Measurements from ENCODE around the gene SYVN1. TPM values are rescaled to one million over a fixed set of nuclear protein-coding genes. Genes with fewer than 3 reads are reported as not detected.

The SYVN1 gene
- polyA plus RNA-seq, 2 of the 4 experiments (the other 2 are of a cell fraction) = 21.4 to 25.1 TPM

DNA sequence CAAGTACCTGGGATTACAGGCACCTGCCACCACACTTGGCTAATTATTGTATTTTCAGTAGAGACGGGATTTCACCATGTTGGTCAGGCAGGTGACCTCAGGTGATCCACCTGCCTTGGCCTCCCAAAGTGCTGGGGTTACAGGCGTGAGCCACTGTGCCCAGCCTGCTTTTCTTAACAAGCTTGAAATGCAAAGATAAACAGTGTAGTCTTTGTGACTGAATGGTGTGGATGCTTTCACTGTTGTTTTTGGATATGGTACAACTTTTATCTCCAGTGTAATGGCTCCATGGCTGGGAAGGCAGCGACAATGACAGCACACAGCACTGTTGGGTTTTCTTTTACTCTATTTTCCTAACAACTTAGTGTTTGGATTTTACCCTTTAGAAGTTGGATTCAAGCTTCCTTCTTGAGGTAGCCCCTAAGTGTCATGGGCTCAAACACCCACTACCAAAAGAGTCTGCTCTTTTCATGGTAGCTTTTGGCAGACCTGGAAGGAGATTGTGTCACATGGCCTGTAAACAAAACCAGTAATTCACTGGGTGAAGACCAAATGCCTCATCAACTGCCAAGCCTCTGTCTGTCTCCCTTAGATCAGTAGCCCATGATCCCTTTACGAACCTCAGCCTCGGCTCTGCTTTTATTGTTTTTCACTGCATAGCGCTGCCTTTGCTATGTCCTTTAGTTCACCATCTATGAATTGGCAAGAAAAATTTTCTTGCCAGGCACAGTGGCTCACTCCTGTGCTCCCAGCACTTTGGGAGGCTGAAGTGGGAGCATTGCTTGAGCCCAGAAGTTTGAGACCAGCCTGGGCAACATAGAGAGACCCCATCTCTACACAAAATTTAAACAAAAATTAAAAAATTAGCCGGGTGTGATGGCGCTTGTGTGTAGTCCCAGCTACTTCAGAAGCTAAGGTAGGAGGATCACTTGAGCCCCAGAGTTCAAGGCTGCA is 31.9 kb downstream of the SYVN1 start:
- Histone ChIP-seq H3K9me3 (no peaks in the 10 kb centered on the region), H3K27ac (no peak overlapping the region), H3K4me1 (peaks cover under 1% of the 10 kb centered on the region; the same call in 1 of the 3 replicates), H3K4me3 (no peak overlapping the region), H3K4me2 (no peak overlapping the region)
- POLR2A ChIA-PET = interaction anchor here (0.6 to 1.5 kb wide), 5 partner anchors 8 to 15 kb away, joined by 3 to 4 read pairs (median 3); partner anchors contain the start of genes TM7SF2 and ZNHIT2
- WGBS (ENCODE audit: missing lambda C conversion rate) = 96% methylated on average over 8 of the region's 8 CpGs
- CTCF ChIA-PET = interaction anchor here (0.8 to 4.6 kb wide), 5 partner anchors 8 to 89 kb away, joined by 3 to 24 read pairs (median 3); partner anchors contain the start of genes ARL2 and TM7SF2
- DNase-seq (ENCODE audit: low read depth in 1 of 2, low spot score in 1 of 2) (no peak), FAIRE-seq (no peak), ATAC-seq (no peak)
- TF ChIP-seq, protein P1, sequence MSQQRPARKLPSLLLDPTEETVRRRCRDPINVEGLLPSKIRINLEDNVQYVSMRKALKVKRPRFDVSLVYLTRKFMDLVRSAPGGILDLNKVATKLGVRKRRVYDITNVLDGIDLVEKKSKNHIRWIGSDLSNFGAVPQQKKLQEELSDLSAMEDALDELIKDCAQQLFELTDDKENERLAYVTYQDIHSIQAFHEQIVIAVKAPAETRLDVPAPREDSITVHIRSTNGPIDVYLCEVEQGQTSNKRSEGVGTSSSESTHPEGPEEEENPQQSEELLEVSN (IDR thresholded peaks at IDR 0.05; ENCODE audit: borderline replicate concordance, low read depth) = no peak
- TF ChIP-seq ZC3H11A (IDR thresholded peaks at IDR 0.05) = no peak
- no peak for TF ChIP-seq CHD2 (IDR thresholded peaks at IDR 0.05; ENCODE audit: low read length, partially characterized antibody)
- no peak for TF ChIP-seq RARB (CRISPR knock-in tag; IDR thresholded peaks at IDR 0.05)
- TF ChIP-seq FOSL2 (IDR thresholded peaks at IDR 0.05) = no peak
- TF ChIP-seq FOSL2 (CRISPR knock-in tag; IDR thresholded peaks at IDR 0.05) = no peak
- no peak for TF ChIP-seq FOXS1 (CRISPR knock-in tag; IDR thresholded peaks at IDR 0.05)
- TF ChIP-seq KDM5A (IDR thresholded peaks at IDR 0.05) = no peak
- TF ChIP-seq POLR2A (IDR thresholded peaks at IDR 0.05; ENCODE audit: low read length) = no peak
- no peak for TF ChIP-seq EHF (CRISPR knock-in tag; IDR thresholded peaks at IDR 0.05)
- no peak for TF ChIP-seq CBX8 (IDR thresholded peaks at IDR 0.05)
- TF ChIP-seq SMC3 (IDR thresholded peaks at IDR 0.05) = no peak
- TF ChIP-seq, protein P2, sequence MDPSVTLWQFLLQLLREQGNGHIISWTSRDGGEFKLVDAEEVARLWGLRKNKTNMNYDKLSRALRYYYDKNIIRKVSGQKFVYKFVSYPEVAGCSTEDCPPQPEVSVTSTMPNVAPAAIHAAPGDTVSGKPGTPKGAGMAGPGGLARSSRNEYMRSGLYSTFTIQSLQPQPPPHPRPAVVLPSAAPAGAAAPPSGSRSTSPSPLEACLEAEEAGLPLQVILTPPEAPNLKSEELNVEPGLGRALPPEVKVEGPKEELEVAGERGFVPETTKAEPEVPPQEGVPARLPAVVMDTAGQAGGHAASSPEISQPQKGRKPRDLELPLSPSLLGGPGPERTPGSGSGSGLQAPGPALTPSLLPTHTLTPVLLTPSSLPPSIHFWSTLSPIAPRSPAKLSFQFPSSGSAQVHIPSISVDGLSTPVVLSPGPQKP (IDR thresholded peaks at IDR 0.05; ENCODE audit: low read depth, low read length) = no peak
- TF ChIP-seq JUN (IDR thresholded peaks at IDR 0.05) = no peak

DNA sequence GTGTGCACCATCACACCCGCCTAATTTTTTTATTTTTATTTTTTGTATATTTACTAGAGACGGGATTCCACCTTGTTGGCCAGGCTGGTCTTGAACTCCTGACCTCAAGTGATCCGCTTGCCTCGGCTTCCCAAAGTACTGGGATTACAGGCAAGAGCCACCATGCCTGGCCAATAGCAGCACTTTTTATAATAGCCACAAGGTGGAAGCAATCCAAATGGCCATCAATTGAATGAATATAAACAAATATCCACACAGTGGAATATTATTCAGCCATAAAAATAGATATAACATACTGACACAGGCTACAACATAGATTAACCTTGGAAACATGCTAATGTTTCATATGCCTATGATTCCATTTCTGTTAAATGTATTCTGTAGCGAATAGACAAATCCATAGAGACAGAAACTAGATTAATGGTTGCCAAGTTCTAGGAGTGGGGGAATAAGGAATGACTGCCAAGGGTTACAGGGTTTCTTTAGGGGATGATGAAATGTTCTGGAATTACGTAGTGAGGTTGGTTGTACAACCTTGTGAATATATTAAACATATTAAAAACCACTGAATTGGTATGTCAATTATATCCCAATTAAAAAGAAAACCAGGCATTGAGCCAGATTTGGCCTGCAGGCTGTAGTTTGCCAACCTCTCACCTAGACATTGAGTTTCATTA is 33.5 kb downstream of the SYVN1 start:
- FAIRE-seq (no peak), DNase-seq (ENCODE audit: low read depth in 1 of 2, low spot score in 1 of 2) (no peak), ATAC-seq (no peak)
- Histone ChIP-seq H3K4me1 (peaks cover 8% of the 10 kb centered on the region; the same call in 1 of the 3 replicates), H3K4me3 (no peak overlapping the region), H3K9me3 (no peaks in the 10 kb centered on the region), H3K4me2 (no peak overlapping the region), H3K27ac (no peak overlapping the region)
- 82% methylated on average over 6 of the region's 6 CpGs for WGBS (ENCODE audit: missing lambda C conversion rate)
- TF ChIP-seq CHD4 (IDR thresholded peaks at IDR 0.05; ENCODE audit: borderline replicate concordance) = no peak
- TF ChIP-seq BHLHE40 (IDR thresholded peaks at IDR 0.05; ENCODE audit: low read depth, low read length) = no peak
- TF ChIP-seq, protein P3, sequence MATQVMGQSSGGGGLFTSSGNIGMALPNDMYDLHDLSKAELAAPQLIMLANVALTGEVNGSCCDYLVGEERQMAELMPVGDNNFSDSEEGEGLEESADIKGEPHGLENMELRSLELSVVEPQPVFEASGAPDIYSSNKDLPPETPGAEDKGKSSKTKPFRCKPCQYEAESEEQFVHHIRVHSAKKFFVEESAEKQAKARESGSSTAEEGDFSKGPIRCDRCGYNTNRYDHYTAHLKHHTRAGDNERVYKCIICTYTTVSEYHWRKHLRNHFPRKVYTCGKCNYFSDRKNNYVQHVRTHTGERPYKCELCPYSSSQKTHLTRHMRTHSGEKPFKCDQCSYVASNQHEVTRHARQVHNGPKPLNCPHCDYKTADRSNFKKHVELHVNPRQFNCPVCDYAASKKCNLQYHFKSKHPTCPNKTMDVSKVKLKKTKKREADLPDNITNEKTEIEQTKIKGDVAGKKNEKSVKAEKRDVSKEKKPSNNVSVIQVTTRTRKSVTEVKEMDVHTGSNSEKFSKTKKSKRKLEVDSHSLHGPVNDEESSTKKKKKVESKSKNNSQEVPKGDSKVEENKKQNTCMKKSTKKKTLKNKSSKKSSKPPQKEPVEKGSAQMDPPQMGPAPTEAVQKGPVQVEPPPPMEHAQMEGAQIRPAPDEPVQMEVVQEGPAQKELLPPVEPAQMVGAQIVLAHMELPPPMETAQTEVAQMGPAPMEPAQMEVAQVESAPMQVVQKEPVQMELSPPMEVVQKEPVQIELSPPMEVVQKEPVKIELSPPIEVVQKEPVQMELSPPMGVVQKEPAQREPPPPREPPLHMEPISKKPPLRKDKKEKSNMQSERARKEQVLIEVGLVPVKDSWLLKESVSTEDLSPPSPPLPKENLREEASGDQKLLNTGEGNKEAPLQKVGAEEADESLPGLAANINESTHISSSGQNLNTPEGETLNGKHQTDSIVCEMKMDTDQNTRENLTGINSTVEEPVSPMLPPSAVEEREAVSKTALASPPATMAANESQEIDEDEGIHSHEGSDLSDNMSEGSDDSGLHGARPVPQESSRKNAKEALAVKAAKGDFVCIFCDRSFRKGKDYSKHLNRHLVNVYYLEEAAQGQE (IDR thresholded peaks at IDR 0.05) = no peak
- no peak for TF ChIP-seq NR3C1 (IDR thresholded peaks at IDR 0.05)
- TF ChIP-seq, protein P4, sequence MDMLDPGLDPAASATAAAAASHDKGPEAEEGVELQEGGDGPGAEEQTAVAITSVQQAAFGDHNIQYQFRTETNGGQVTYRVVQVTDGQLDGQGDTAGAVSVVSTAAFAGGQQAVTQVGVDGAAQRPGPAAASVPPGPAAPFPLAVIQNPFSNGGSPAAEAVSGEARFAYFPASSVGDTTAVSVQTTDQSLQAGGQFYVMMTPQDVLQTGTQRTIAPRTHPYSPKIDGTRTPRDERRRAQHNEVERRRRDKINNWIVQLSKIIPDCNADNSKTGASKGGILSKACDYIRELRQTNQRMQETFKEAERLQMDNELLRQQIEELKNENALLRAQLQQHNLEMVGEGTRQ (IDR thresholded peaks at IDR 0.05) = no peak
- TF ChIP-seq EP300 (IDR thresholded peaks at IDR 0.05) = no peak
- TF ChIP-seq KDM5A (IDR thresholded peaks at IDR 0.05) = no peak
- TF ChIP-seq FOSB (CRISPR knock-in tag; IDR thresholded peaks at IDR 0.05) = no peak
- TF ChIP-seq, protein P5, sequence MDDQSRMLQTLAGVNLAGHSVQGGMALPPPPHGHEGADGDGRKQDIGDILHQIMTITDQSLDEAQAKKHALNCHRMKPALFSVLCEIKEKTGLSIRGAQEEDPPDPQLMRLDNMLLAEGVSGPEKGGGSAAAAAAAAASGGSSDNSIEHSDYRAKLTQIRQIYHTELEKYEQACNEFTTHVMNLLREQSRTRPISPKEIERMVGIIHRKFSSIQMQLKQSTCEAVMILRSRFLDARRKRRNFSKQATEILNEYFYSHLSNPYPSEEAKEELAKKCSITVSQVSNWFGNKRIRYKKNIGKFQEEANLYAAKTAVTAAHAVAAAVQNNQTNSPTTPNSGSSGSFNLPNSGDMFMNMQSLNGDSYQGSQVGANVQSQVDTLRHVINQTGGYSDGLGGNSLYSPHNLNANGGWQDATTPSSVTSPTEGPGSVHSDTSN (IDR thresholded peaks at IDR 0.05) = no peak
- no peak for TF ChIP-seq MAFK (IDR thresholded peaks at IDR 0.05; ENCODE audit: partially characterized antibody)
- TF ChIP-seq, protein P6, sequence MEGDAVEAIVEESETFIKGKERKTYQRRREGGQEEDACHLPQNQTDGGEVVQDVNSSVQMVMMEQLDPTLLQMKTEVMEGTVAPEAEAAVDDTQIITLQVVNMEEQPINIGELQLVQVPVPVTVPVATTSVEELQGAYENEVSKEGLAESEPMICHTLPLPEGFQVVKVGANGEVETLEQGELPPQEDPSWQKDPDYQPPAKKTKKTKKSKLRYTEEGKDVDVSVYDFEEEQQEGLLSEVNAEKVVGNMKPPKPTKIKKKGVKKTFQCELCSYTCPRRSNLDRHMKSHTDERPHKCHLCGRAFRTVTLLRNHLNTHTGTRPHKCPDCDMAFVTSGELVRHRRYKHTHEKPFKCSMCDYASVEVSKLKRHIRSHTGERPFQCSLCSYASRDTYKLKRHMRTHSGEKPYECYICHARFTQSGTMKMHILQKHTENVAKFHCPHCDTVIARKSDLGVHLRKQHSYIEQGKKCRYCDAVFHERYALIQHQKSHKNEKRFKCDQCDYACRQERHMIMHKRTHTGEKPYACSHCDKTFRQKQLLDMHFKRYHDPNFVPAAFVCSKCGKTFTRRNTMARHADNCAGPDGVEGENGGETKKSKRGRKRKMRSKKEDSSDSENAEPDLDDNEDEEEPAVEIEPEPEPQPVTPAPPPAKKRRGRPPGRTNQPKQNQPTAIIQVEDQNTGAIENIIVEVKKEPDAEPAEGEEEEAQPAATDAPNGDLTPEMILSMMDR (IDR thresholded peaks at IDR 0.05) = no peak
- no peak for TF ChIP-seq ZSCAN20 (CRISPR knock-in tag; IDR thresholded peaks at IDR 0.05)
- no peak for TF ChIP-seq FOXS1 (CRISPR knock-in tag; IDR thresholded peaks at IDR 0.05)
- no peak for TF ChIP-seq ZFP36 (IDR thresholded peaks at IDR 0.05; ENCODE audit: borderline replicate concordance, partially characterized antibody)
- POLR2A ChIA-PET = interaction anchor here (0.6 to 2.3 kb wide), 4 partner anchors 9 to 451 kb away, joined by 3 to 13 read pairs (median 4); partner anchors contain the start of genes TM7SF2 and ZNHIT2
- CTCF ChIA-PET = interaction anchor here (2.1 to 9.2 kb wide), 3 partner anchors 9 to 12 kb away, joined by 14 to 153 read pairs (median 24); partner anchors contain the start of gene TM7SF2
